Cortex of kidney (tissue), 1 donor: Measurements from ENCODE around the gene XRN1.
"Not testable (repeated sequence)": the region's sequence is repeated elsewhere in the genome, so short reads cannot be mapped to it uniquely, and the experiment has no call there.

Experiments used
- DNase-seq: peaks from one replicate; lab custom pipeline; 2025; lab: John Stamatoyannopoulos, UW

The XRN1 gene

GRCh38 chr3:142434503-142434902, 13.3 kb downstream of the XRN1 start:
- DNase-seq = no peak

GRCh38 chr3:142433110-142433509, 14.7 kb downstream of the XRN1 start:
- no peak for DNase-seq

- DNase-seq = no peak
Measured at GRCh38 chr3:142429582-142429981, 18.3 kb downstream of the XRN1 start.

GRCh38 chr3:142424754-142425153, 23.1 kb downstream of the XRN1 start:
- DNase-seq = no peak

- DNase-seq = no peak
Measured at GRCh38 chr3:142418926-142419592, 28.8 kb downstream of the XRN1 start.

GRCh38 chr3:142417302-142417701, 30.5 kb downstream of the XRN1 start:
- DNase-seq = no peak

- not testable (repeated sequence) for DNase-seq
Measured at GRCh38 chr3:142400537-142400936, 47.3 kb downstream of the XRN1 start.

GRCh38 chr3:142394921-142395622, 52.8 kb downstream of the XRN1 start:
- no peak for DNase-seq

GRCh38 chr3:142385078-142385477, 62.8 kb downstream of the XRN1 start:
- DNase-seq = no peak

GRCh38 chr3:142374687-142375086, 73.2 kb downstream of the XRN1 start:
- DNase-seq = no peak

GRCh38 chr3:142369576-142369975, 78.3 kb downstream of the XRN1 start:
- DNase-seq = not testable (repeated sequence)

- no peak for DNase-seq
Measured at GRCh38 chr3:142366434-142366833, 81.4 kb downstream of the XRN1 start.

- no peak for DNase-seq
Measured at GRCh38 chr3:142363936-142364467, 83.8 kb downstream of the XRN1 start.

- DNase-seq = not testable (repeated sequence)
Measured at GRCh38 chr3:142363433-142363832, 84.4 kb downstream of the XRN1 start.

- no peak for DNase-seq
Measured at GRCh38 chr3:142359367-142359766, 88.5 kb downstream of the XRN1 start.

GRCh38 chr3:142356818-142357217, 91.0 kb downstream of the XRN1 start:
- no peak for DNase-seq

- no peak for DNase-seq
Measured at GRCh38 chr3:142355692-142356091, 92.1 kb downstream of the XRN1 start.

- DNase-seq = no peak
Measured at GRCh38 chr3:142354076-142354475, 93.8 kb downstream of the XRN1 start.

GRCh38 chr3:142353571-142353970, 94.3 kb downstream of the XRN1 start:
- DNase-seq = no peak

- DNase-seq = not testable (repeated sequence)
Measured at GRCh38 chr3:142352698-142353097, 95.1 kb downstream of the XRN1 start.

- DNase-seq = no peak
Measured at GRCh38 chr3:142348460-142348859, 99.4 kb downstream of the XRN1 start.

GRCh38 chr3:142337994-142338393, 109.8 kb downstream of the XRN1 start:
- DNase-seq = no peak

- DNase-seq = no peak
Measured at GRCh38 chr3:142332390-142332789, 115.4 kb downstream of the XRN1 start.
